Esophagus squamous epithelium (tissue), 4 donors: ENCODE results near the gene PIERCE2.

Experiments
- CTCF ChIP-seq, 6 experiments: fragments of 450-650 bp in 4 of 6; fragments of 200-600 bp in 2 of 6; sonication (generic) in 2 of 6; IDR thresholded peaks; one replicate each; pipeline ENCODE4 v1.5.1; 2016 to 2019; ENCODE audit warnings: antibody characterized with exemption in 6 of 6, mild to moderate bottlenecking in 4 of 6, moderate library complexity in 4 of 6
- POLR2A ChIP-seq, 4 donors: fragments of 450-650 bp; IDR thresholded peaks; one replicate each; pipeline ENCODE4 v1.6.1; 2017; ENCODE audit warnings: antibody characterized with exemption in 4 of 4, mild to moderate bottlenecking in 4 of 4, moderate library complexity in 3 of 4

DNA sequence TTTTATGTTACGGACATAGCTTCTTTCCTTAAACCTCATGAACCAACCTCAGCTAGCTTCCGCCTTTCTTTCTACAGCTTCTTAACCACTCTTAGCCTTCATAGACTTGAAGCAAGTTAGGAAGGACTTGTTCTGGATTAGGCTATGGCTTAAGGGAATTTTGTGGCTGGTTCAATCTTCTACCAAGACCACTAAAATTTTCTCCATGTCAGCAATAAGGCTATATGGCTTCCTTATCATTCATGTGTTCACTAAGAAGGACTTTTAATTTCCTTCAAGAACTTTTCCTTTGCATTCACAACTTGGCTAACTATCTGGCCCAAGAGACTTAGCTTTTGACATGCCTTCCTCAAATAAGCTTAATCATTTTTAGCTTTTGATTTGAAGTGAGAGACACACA lies 24.6 kb upstream of the PIERCE2 start:
- TF ChIP-seq CTCF (IDR thresholded peaks at IDR 0.05) (no peak), POLR2A (IDR thresholded peaks at IDR 0.05) (no peak)
